Measurements from ENCODE around the gene PER1. TPM values are rescaled to one million over a fixed set of nuclear protein-coding genes. Genes with fewer than 3 reads are reported as not detected.

Gene PER1
- total RNA-seq (100 to 1,000 TPM in 3 of 4 donors, 10 to 100 TPM in 1; 48.9 to 278 (median 166) TPM), polyA plus RNA-seq (100 to 1,000 TPM; 133 to 173 (median 145) TPM)
- long read RNA-seq, donor 1, partial matches to known transcripts, result 10 of 15 reads
- long read RNA-seq, donor 1, other reads (novel, unspliced or antisense), result 5 of 15 reads
- long read RNA-seq, donor 2, partial matches to known transcripts, result 160 of 192 reads
- long read RNA-seq, donor 2, other reads (novel, unspliced or antisense), result 29 of 192 reads

- Histone ChIP-seq H3K27me3 (ENCODE audit: insufficient read depth in 3 of 3, low read length in 2 of 3) (no peaks in the 10 kb centered on the region), H3K4me1 (peaks cover 44% of the 10 kb centered on the region), H3K9me3 (no peaks in the 10 kb centered on the region), H3K27ac (peak within 1 kb of the TSS; percentile 100), H3K4me3 (peak within 1 kb of the TSS; percentile 97), H3K36me3 (ENCODE audit: insufficient read depth in 1 of 2, low read depth in 1 of 2) (peaks cover 13 to 43% of the 10 kb centered on the region in 2 donors)
- DNase-seq (peak; percentile 97 to 99), ATAC-seq (peak; percentile 56 to 59 (median 57))
- no peak for TF ChIP-seq CTCF (IDR thresholded peaks at IDR 0.05)
- 0 to 5% (median 1%) methylated on average over 21 to 42 of the region's 42 CpGs for WGBS, 3 donors
- intact Hi-C loops (cut with DNase I), result loop anchor here in 1 of 2 donors (2.0 kb wide), 1 partner anchor 13 kb away; no protein-coding TSS in a partner anchor
Observed at GRCh38 chr17:8152112-8152775, at the start of gene PER1. PER1 (minus strand) TSS chr17:8152404; CDS start chr17:8150706, 1,698 bp downstream.

- peak overlapping the region; percentile 83 for H3K27ac ChIP-seq
- WGBS, 3 donors, result 9 to 13% (median 10%) methylated on average over 12 of the region's 12 CpGs
- no peaks in the 10 kb centered on the region for H3K27me3 ChIP-seq (ENCODE audit: insufficient read depth in 3 of 3, low read length in 2 of 3)
- peaks cover 22% of the 10 kb centered on the region for H3K4me1 ChIP-seq
- no peaks in the 10 kb centered on the region for H3K36me3 ChIP-seq (ENCODE audit: insufficient read depth in 1 of 2, low read depth in 1 of 2)
- intact Hi-C loops (cut with DNase I), result no loop called here
- DNase-seq (peak; percentile 75 to 85), ATAC-seq (peak; percentile 55 to 69 (median 62))
- TF ChIP-seq CTCF (IDR thresholded peaks at IDR 0.05), result no peak
- peak overlapping the region; percentile 63 for H3K4me3 ChIP-seq
- no peaks in the 10 kb centered on the region for H3K9me3 ChIP-seq
Observed at GRCh38 chr17:8192070-8192815, 40.0 kb upstream of the PER1 start.

GRCh38 chr17:8190506-8190905, 38.3 kb upstream of the PER1 start:
- no peaks in the 10 kb centered on the region for H3K27me3 ChIP-seq (ENCODE audit: insufficient read depth in 3 of 3, low read length in 2 of 3)
- no peak for DNase-seq
- intact Hi-C loops (cut with DNase I), result loop anchor here in 1 of 2 donors (2.0 kb wide), 1 partner anchor 58 kb away; the partner anchor contains the start of genes CTC1 and PFAS
- no peaks in the 10 kb centered on the region for H3K36me3 ChIP-seq (ENCODE audit: insufficient read depth in 1 of 2, low read depth in 1 of 2)
- H3K4me1 ChIP-seq, result peaks cover 22% of the 10 kb centered on the region
- no peak for TF ChIP-seq CTCF (IDR thresholded peaks at IDR 0.05)
- ATAC-seq, result no peak
- 41 to 44% (median 42%) methylated on average over 6 of the region's 6 CpGs for WGBS, 3 donors
- H3K27ac ChIP-seq, result peak overlapping the region; percentile 96
- peak overlapping the region; percentile 93 for H3K4me3 ChIP-seq
- no peaks in the 10 kb centered on the region for H3K9me3 ChIP-seq

- Histone ChIP-seq H3K4me1 (peaks cover 22% of the 10 kb centered on the region), H3K4me3 (peak within 1 kb of the TSS; percentile 93), H3K27me3 (ENCODE audit: insufficient read depth in 3 of 3, low read length in 2 of 3) (no peaks in the 10 kb centered on the region), H3K27ac (peak within 1 kb of the TSS; percentile 96), H3K9me3 (no peaks in the 10 kb centered on the region), H3K36me3 (ENCODE audit: insufficient read depth in 1 of 2, low read depth in 1 of 2) (no peaks in the 10 kb centered on the region)
- intact Hi-C loops (cut with DNase I), result loop anchor here in 1 of 2 donors (2.0 kb wide), 1 partner anchor 59 kb away; the partner anchor contains the start of genes CTC1 and PFAS
- DNase-seq (peak; percentile 97 to 99), ATAC-seq (peak; percentile 72 to 75 (median 74))
- TF ChIP-seq CTCF (IDR thresholded peaks at IDR 0.05), result no peak
- 0% methylated on average over 49 to 70 of the region's 70 CpGs for WGBS, 3 donors
Observed at GRCh38 chr17:8189711-8190477, 37.7 kb upstream of the PER1 start, which contains the start of gene BORCS6. BORCS6 (minus strand) TSS chr17:8190180; CDS start chr17:8190140, 40 bp downstream.
